K562 treated with DMSO at 1 percent for 24 hours (cell line): Measurements from ENCODE around the gene C8A. TPM values are rescaled to one million over a fixed set of nuclear protein-coding genes. Genes with fewer than 3 reads are reported as not detected.

Source experiments
- total RNA-seq: library from RNA; unstranded; fragments of 300-600 nt; gene quantifications from 2 replicates; pipeline ENCODE4 v1.2.3, GENCODE V29; 2022; ENCODE audit warnings: low read depth; ENCODE audit not compliant: insufficient read depth

C8A gene
- not detected in 2 replicates for total RNA-seq

GRCh38 chr1:56854521-56855099 lies at the start of gene C8A:
C8A (plus strand) TSS chr1:56854797; CDS start chr1:56854902, 105 bp downstream.

GRCh38 chr1:56819387-56819899 lies 35.2 kb upstream of the C8A start, which contains the start of gene FYB2:
FYB2 (minus strand) TSS chr1:56819404; CDS start chr1:56819290, 114 bp downstream.

DNA sequence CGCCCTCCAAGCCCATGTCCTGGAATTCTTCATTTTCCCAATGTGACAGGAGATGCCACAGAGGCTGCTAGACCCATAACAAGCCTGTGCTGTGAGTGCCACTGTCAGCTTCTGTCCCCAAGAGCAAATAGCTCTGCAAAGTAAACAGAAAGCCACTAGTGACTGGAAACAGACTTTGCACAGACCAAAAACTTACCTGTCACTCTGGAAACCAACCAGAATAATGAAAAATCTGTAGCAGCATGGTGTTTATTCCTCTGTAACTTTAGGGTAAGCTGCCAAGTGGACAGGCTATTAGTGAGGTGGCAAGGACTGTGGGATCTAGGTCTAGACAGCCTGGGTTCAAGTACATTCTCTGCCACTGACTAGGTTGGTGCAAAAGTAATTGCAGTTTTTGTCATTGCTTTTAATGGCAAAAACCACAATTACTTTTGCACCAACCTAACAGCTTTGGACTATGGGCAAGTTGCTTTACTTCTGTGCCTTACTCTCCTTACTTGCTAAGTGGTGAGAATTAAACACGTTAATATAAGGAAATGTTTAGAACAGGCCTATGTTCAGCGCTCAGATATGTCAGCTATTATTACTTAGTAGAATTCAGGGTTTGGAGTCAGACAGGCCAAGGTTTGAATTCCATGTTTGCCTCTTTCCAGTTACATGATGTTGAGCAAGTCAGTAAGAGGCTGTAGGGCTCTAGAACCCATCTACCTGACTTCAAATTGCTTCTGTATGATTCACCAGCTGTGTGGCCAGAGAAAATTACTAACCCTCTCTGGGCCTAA lies 111.5 kb downstream of the C8A start, which contains the start of gene C8B:
C8B (minus strand) TSS at position 100 of the 782 bp plus-strand sequence; CDS start at position 33, 67 bp downstream.

Other genes starting within 250 kb of the C8A start
- gene PRKAA2, start 209.5 kb upstream of the C8A start, total RNA-seq: not detected in 2 replicates
- 0.61 and 0.88 TPM in 2 replicates for gene FYB2, start 35.4 kb upstream of the C8A start, total RNA-seq
- not detected in 2 replicates for gene C8B, start 111.2 kb downstream of the C8A start, total RNA-seq